Neural crest cell (in vitro differentiated cells): ENCODE results near the gene GSK3B. TPM values are rescaled to one million over a fixed set of nuclear protein-coding genes. Genes with fewer than 3 reads are reported as not detected.

Experiments used
- DNase-seq: peaks from one replicate; pipeline ENCODE4 v3.0.0; 2021; ENCODE audit warnings: low read depth, mixed read lengths, low spot score
- H3K27ac Mint-ChIP-seq: one replicate; pipeline ENCODE4 v1.8.0; 2021; ENCODE audit warnings: mild to moderate bottlenecking, mixed read lengths; ENCODE audit not compliant: unreplicated experiment
- H3K27me3 Mint-ChIP-seq: 2 replicates; pipeline ENCODE4 v1.8.0; 2021; ENCODE audit warnings: low read depth, mild to moderate bottlenecking, mixed read lengths
- H3K36me3 Mint-ChIP-seq: 2 replicates; pipeline ENCODE4 v1.8.0; 2021; ENCODE audit warnings: low read depth, mild to moderate bottlenecking, mixed read lengths
- H3K4me1 Mint-ChIP-seq: 2 replicates; pipeline ENCODE4 v1.8.0; 2021; ENCODE audit warnings: mixed read lengths
- H3K4me3 Mint-ChIP-seq: one replicate; pipeline ENCODE4 v1.8.0; 2021; ENCODE audit warnings: mild to moderate bottlenecking, mixed read lengths
- H3K9me3 Mint-ChIP-seq: 2 replicates; pipeline ENCODE4 v1.8.0; 2021; ENCODE audit warnings: mixed read lengths
- CTCF ChIP-seq: fragments of 200-600 bp; sonication (generic); conservative IDR thresholded peaks from 2 replicates; pipeline ENCODE4 v1.5.0; 2021; ENCODE audit warnings: antibody characterized with exemption, mild to moderate bottlenecking
- total RNA-seq: library from RNA; stranded (reverse); gene quantifications from 2 replicates; pipeline ENCODE4 v1.2.1, GENCODE V29; 2021

The GSK3B gene
- total RNA-seq, 1 donor from 2014 or later, result 81.5 TPM

- TF ChIP-seq CTCF, result no peak
- DNase-seq, result no peak
- Mint-ChIP-seq H3K27ac (no peak overlapping the region), H3K4me1 (no peaks in the 10 kb centered on the region), H3K27me3 (no peaks in the 10 kb centered on the region), H3K4me3 (no peak overlapping the region), H3K36me3 (peaks cover 3% of the 10 kb centered on the region), H3K9me3 (no peaks in the 10 kb centered on the region)
Measured at GRCh38 chr3:119870512-119870911, 223.7 kb downstream of the GSK3B start.

GRCh38 chr3:119864476-119864875, 229.8 kb downstream of the GSK3B start:
- no peak for DNase-seq
- peaks cover 32% of the 10 kb centered on the region for H3K36me3 Mint-ChIP-seq
- no peaks in the 10 kb centered on the region for H3K27me3 Mint-ChIP-seq
- H3K27ac Mint-ChIP-seq, result no peak overlapping the region
- no peak for TF ChIP-seq CTCF
- H3K9me3 Mint-ChIP-seq, result peaks cover 3% of the 10 kb centered on the region
- no peak overlapping the region for H3K4me3 Mint-ChIP-seq
- no peaks in the 10 kb centered on the region for H3K4me1 Mint-ChIP-seq

- H3K36me3 Mint-ChIP-seq, result peaks cover 44% of the 10 kb centered on the region
- H3K4me3 Mint-ChIP-seq, result no peak overlapping the region
Measured at GRCh38 chr3:119862616-119863015, 231.6 kb downstream of the GSK3B start.

GRCh38 chr3:119861681-119862080, 232.6 kb downstream of the GSK3B start:
- Mint-ChIP-seq H3K36me3 (peaks cover 53% of the 10 kb centered on the region), H3K4me3 (no peak overlapping the region), H3K4me1 (no peaks in the 10 kb centered on the region), H3K27ac (no peak overlapping the region), H3K27me3 (no peaks in the 10 kb centered on the region), H3K9me3 (peaks cover 16% of the 10 kb centered on the region)
- no peak for TF ChIP-seq CTCF
- DNase-seq, result no peak

More at GRCh38 chr3:119862616-119863015, 231.6 kb downstream of the GSK3B start:
- DNase-seq, result no peak
- H3K27me3 Mint-ChIP-seq, result no peaks in the 10 kb centered on the region
- peaks cover 11% of the 10 kb centered on the region for H3K9me3 Mint-ChIP-seq
- no peak for TF ChIP-seq CTCF
- no peak overlapping the region for H3K27ac Mint-ChIP-seq
- no peaks in the 10 kb centered on the region for H3K4me1 Mint-ChIP-seq

GRCh38 chr3:119859728-119860127, 234.5 kb downstream of the GSK3B start:
- Mint-ChIP-seq H3K27ac (no peak overlapping the region), H3K27me3 (no peaks in the 10 kb centered on the region), H3K4me3 (no peak overlapping the region), H3K9me3 (peaks cover 23% of the 10 kb centered on the region), H3K4me1 (no peaks in the 10 kb centered on the region), H3K36me3 (peaks cover 66% of the 10 kb centered on the region)
- DNase-seq, result no peak
- no peak for TF ChIP-seq CTCF

- no peak overlapping the region for H3K27ac Mint-ChIP-seq
- no peaks in the 10 kb centered on the region for H3K27me3 Mint-ChIP-seq
Measured at GRCh38 chr3:119858957-119859356, 235.3 kb downstream of the GSK3B start.

More at GRCh38 chr3:119858957-119859356, 235.3 kb downstream of the GSK3B start:
- H3K4me1 Mint-ChIP-seq, result no peaks in the 10 kb centered on the region
- no peak overlapping the region for H3K4me3 Mint-ChIP-seq
- H3K36me3 Mint-ChIP-seq, result peaks cover 72% of the 10 kb centered on the region
- H3K9me3 Mint-ChIP-seq, result peaks cover 24% of the 10 kb centered on the region
- no peak for DNase-seq
- no peak for TF ChIP-seq CTCF
